ENCODE results near the gene SPNS3. TPM values are rescaled to one million over a fixed set of nuclear protein-coding genes. Genes with fewer than 3 reads are reported as not detected.

Gene SPNS3
- total and polyA plus RNA-seq, 2 of the 8 experiments (the other 6 are each of a cell fraction or from before 2014, with no cell fraction given) = not detected

GRCh38 chr17:4527134-4527533 is 93.4 kb downstream of the SPNS3 start:
- Histone ChIP-seq H2BK15ac (ENCODE audit: low read length) (no peak overlapping the region), H3K79me2 (ENCODE audit: control insufficient read depth in 1 of 2, insufficient read depth in 2 of 2, low read length in 2 of 2) (no peaks in the 10 kb centered on the region), H3K9me3 (ENCODE audit: insufficient read depth in 2 of 2, low read depth in 1 of 2, low read length in 1 of 2) (no peaks in the 10 kb centered on the region), H3K23me2 (ENCODE audit: low read depth, low read length) (no peaks in the 10 kb centered on the region; the same call in 1 of the 2 replicates), H3K4ac (replicated peaks; ENCODE audit: insufficient read length, low read depth, low read length) (peak overlapping the region; percentile 53), H3K9ac (replicated peaks in 1 of 4; ENCODE audit: extremely low read depth in 1 of 4, low read depth in 3 of 4, low read length in 3 of 4) (no peak overlapping the region), H4K91ac (replicated peaks; ENCODE audit: insufficient read length, low read length) (no peak overlapping the region), H2AFZ (ENCODE audit: low read length) (no peak overlapping the region), H3K36me3 (ENCODE audit: control insufficient read depth in 2 of 4, insufficient read depth in 4 of 4, low read length in 3 of 4) (no peaks in the 10 kb centered on the region), H3K4me3 (ENCODE audit: extremely low read depth in 1 of 4, insufficient read depth in 2 of 4, low read depth in 3 of 4, low read length in 4 of 4) (no peak overlapping the region), H3K27ac (ENCODE audit: low read depth, low read length) (no peak overlapping the region), H2BK120ac (replicated peaks; ENCODE audit: low read depth, low read length) (no peak overlapping the region), H4K5ac (ENCODE audit: insufficient read length, low read depth, low read length) (no peak overlapping the region), H4K8ac (ENCODE audit: extremely low read depth, insufficient read depth, low read length) (no peak overlapping the region), H3K56ac (replicated peaks; ENCODE audit: insufficient read length, low read depth, low read length) (no peak overlapping the region), H3K14ac (ENCODE audit: insufficient read length) (no peak overlapping the region), H2AK5ac (ENCODE audit: low read depth, low read length) (no peak overlapping the region), H2BK5ac (ENCODE audit: low read depth, low read length) (no peak overlapping the region), H3K4me2 (ENCODE audit: insufficient read depth in 1 of 2, low read depth in 2 of 2, low read length in 2 of 2) (no peak overlapping the region), H3K27me3 (replicated peaks in 1 of 4; ENCODE audit: control insufficient read depth in 3 of 4, extremely low read depth in 1 of 4, insufficient read depth in 3 of 4, low read length in 3 of 4) (peaks cover 0 to 33% (median 25%) of the 10 kb centered on the region in 4 experiments; a peak in 6 of 7 replicates), H2BK20ac (ENCODE audit: low read length) (no peak overlapping the region), H2BK12ac (ENCODE audit: low read depth, low read length) (no peak overlapping the region), H4K20me1 (replicated peaks in 1 of 2; ENCODE audit: control insufficient read depth in 1 of 2, insufficient read depth in 2 of 2, low read length in 2 of 2) (peaks cover 0 to 4% of the 10 kb centered on the region in 2 experiments), H3K79me1 (ENCODE audit: low read depth, low read length) (no peaks in the 10 kb centered on the region), H3K4me1 (replicated peaks in 1 of 4; ENCODE audit: control insufficient read depth in 3 of 4, insufficient read depth in 4 of 4, low read length in 3 of 4) (no peaks in the 10 kb centered on the region), H3K18ac (ENCODE audit: extremely low read depth, low read length) (no peak overlapping the region), H3K23ac (ENCODE audit: insufficient read length) (no peak overlapping the region)
- CTCF ChIA-PET (ENCODE audit: partially characterized antibody) = interaction anchor here (0.6 to 1.0 kb wide), 4 partner anchors 8 to 73 kb away, joined by 3 read pairs; no protein-coding TSS in a partner anchor
- no peak for DNase-seq (ENCODE audit: low read depth in 1 of 2, low spot score in 2 of 2)
- 83% methylated on average over 1 of the region's 1 CpG; no CpG with 5 or more reads in 1 of the 2 experiments for WGBS, 2 experiments (ENCODE audit: extremely low coverage in 1 of 2, insufficient coverage in 1 of 2, insufficient read length in 1 of 2, insufficient replicate concordance in 2 of 2, low coverage in 1 of 2, low lambda C conversion rate in 2 of 2, missing lambda C conversion rate in 1 of 2)
- POLR2A ChIA-PET (ENCODE audit: partially characterized antibody) = interaction anchor here (0.8 to 37.1 kb wide), 3 partner anchors 20 to 99 kb away, joined by 3 to 546 read pairs (median 3); partner anchors contain the start of genes GGT6 and MYBBP1A
- TF ChIP-seq TBP (IDR thresholded peaks at IDR 0.05; ENCODE audit: low read depth, low read length) (no peak), SRF (IDR thresholded peaks at IDR 0.05; ENCODE audit: low read depth, low read length) (no peak), CHD2 (IDR thresholded peaks at IDR 0.05; ENCODE audit: low read length) (no peak), SP4 (IDR thresholded peaks at IDR 0.05; ENCODE audit: low read length) (no peak), SIRT6 (IDR thresholded peaks at IDR 0.05; ENCODE audit: low read length) (no peak)
- FAIRE-seq = no peak
